HG03280 (cell line): Measurements from ENCODE around the gene PALMD.

Experiments used
- ATAC-seq: cut with Tn5 transposase; IDR thresholded peaks from one replicate; pipeline ENCODE4 v1.9.1; 2021; ENCODE audit warnings: mild to moderate bottlenecking, moderate library complexity; ENCODE audit not compliant: unreplicated experiment

The PALMD gene

DNA sequence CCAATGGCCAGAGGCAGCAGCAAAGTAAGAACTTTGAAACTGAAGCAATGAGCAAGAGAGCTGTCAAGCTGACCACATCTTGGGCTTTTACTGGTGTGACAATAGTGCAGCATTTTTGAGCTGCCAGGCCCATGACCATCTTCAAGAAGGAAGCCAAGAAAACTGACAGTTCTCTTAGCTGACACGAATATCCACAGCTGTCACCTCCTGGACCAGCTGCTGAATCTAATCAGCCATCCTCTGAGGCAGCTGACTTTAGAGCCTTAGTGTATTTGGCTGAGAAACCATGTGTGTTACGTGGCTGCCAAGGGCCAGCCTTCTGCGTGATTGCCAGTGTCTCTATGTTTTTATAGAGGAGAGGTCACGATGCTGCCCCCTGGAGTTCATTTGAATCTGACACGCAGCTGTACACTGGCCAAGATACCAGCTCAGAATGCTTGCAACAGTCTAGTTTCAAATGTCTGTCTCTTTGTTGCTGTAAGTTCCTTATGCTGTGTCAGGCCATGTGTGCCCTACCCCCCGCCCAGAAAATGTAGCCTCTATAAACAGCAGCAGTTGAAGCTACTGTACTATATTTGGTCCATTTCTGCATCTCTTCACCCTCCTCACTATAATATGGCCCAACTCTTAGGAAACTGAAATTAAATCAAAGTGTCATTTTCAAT, 39.7 kb downstream of the PALMD start:
- ATAC-seq, result peak; percentile 92

DNA sequence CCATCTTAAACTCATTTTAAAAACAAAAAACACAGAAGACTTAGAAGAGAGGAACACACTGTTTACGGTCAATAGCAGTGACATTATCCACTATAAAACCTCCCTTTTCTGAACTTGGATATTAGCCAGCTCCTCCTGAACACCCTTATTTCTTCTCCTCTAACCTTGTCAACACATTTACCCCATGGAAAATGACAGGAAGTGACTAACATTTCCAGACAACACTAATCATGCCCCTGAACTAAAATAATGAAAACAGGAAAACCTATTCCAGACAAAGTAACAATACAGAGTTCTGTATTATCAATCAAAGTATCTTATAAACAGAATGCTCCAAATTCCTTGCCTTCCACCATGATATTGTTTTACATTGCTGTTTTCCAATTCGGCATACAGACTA, 45.3 kb downstream of the PALMD start:
- no peak for ATAC-seq

GRCh38 chr1:99696616-99697015, 50.7 kb downstream of the PALMD start:
- no peak for ATAC-seq

- no peak for ATAC-seq
Observed at GRCh38 chr1:99697580-99697979, 51.7 kb downstream of the PALMD start.

- ATAC-seq, result no peak
Observed at GRCh38 chr1:99700020-99700419, 54.1 kb downstream of the PALMD start.

- no peak for ATAC-seq
Observed at GRCh38 chr1:99702221-99702620, 56.3 kb downstream of the PALMD start.

DNA sequence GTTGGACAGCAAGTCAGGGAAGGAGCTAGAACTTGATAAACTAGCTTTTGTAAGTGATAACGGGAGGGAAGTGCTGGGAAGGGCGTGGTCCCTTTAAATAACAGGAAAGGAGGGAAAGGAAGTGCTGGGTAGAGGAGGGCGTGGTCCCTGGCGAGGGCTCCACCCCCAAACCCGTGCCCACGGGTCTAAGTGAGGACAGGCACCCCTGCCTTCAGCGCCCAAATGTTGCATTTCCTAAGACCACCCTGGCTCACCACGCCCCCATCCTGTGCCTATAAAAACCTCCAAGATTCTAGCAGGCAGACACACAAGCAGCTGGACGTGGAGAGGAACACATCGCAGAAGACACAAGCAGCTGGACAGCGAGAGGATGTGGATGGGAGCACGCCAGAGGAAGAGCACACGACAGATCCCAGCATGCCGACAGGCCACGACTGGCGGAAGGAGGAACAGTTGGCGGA, 58.5 kb downstream of the PALMD start:
- ATAC-seq, result no peak

- no peak for ATAC-seq
Observed at GRCh38 chr1:99705385-99705784, 59.5 kb downstream of the PALMD start.

DNA sequence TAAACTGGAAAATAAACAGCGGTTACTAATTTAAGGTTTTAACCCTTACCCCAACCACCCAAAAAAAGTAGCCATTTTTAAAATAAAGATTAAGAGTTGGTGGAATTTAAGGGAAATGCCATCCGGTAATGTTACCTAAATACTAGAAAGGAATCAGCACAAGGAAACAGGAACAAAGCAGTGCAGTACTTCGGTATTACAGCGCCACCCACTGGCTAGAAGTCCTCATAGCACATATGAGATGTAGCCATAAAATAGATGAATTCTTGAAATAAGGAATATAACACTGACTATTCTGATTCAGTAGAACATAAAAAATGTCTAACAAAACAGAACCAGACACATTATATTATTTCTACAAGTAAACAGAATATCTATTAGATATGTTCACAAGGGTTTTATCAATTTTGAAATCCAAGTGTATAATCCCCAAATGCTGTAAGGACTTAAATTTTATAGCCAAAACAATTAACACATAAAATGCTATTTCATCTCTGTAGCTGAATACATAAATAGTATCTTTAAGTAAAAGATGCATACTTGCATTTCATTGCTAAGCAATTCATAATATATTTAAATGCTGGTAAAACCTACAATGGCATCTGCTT, 61.7 kb downstream of the PALMD start:
- ATAC-seq, result peak; percentile 61

GRCh38 chr1:99710994-99711393, 65.1 kb downstream of the PALMD start:
- no peak for ATAC-seq

DNA sequence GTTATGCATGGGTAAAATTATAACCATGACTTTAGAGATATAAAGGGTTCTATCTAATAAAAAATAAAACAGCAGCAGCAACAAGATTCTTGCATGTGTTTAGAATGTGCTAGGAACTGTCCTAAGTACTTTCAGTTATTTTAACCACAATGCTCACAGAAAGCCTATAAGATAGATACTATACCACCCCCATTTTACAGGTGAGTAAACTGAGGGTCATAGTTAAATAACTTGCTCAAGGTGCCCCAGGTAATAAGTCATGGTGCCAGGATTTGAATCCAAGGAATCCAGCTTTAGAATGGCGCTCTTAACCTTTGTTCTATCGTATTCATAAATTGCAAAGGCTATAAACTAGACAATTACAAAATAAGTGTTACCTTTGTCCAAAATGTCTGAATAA, 67.1 kb downstream of the PALMD start:
- ATAC-seq, result no peak

DNA sequence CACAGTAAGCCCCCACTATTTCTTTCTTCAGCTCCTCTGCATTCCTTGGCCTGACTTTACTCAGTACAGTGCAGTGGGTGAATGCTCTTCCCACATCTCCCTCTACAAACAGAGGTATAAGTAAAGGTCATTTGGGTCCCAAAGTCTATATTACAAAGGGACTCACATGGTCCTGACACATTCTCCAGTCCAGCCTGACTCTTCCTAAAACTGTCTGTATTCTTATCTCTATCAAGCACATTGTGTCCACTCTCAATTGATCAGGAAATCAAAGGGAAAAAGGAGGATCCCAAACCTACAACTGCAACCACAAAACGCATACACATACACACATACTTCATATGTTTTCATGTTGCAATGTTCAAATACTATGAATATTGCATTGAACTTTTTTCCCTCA, 71.1 kb downstream of the PALMD start:
- no peak for ATAC-seq

GRCh38 chr1:99723251-99723650, 77.3 kb downstream of the PALMD start:
- no peak for ATAC-seq

GRCh38 chr1:99725996-99726395, 80.1 kb downstream of the PALMD start:
- ATAC-seq, result no peak

DNA sequence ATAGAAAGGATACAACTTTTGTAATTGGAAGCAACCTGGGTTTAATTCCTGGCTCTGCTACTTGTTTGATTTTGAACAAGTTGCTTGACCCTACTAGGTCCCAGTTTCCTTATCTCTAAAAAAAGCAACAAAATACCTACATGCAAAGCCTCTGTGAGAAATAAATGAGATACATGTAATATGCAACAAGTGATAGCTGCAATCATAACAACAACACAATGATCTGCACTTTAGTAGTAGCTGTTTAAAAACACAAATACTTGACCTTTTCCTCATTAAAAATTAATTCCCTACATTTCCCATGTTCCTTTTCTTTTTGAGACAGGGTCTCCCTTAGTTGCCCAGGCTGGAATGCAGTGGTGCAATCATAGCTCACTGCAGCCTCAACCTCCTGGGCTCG, 80.5 kb downstream of the PALMD start:
- ATAC-seq, result no peak

GRCh38 chr1:99726818-99727217, 80.9 kb downstream of the PALMD start:
- no peak for ATAC-seq

GRCh38 chr1:99727575-99728185, 81.8 kb downstream of the PALMD start:
- no peak for ATAC-seq

DNA sequence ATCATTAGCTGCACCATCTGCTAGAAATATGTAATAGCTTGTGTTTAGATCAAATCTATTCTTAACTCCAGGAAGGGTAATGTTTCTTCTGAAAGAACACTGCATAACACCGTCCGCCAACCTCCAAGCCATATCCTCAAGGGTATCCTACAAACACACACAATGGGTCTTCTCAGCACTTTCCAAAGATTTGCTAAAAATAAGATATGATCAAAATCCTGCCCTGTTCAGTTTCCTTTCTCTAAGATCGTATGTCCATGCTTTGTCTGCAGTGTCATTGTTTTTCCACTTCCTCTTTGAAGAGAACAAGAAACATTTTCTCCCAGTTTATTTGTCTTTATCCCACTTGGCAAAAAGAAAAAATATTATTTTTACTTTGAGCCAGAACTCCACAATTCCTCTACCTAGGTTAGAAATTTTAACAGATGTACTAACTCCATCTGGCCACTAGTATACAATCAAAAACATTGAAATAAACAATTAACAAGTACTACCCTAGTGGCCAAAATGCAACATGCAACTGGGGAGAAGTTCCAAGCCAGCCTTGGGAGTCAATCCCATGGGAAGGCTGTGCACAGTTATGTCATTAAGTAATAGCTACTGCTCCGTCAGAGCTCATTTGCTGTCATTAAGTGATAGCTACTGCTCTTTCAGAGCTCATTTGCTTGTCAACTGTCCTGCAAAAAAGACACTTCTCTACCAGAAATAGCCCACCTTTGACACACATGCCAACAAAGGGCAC, 82.8 kb downstream of the PALMD start:
- peak; percentile 76 for ATAC-seq

- no peak for ATAC-seq
Observed at GRCh38 chr1:99731384-99731783, 85.5 kb downstream of the PALMD start.

GRCh38 chr1:99735852-99736251, 89.9 kb downstream of the PALMD start:
- ATAC-seq, result no peak

DNA sequence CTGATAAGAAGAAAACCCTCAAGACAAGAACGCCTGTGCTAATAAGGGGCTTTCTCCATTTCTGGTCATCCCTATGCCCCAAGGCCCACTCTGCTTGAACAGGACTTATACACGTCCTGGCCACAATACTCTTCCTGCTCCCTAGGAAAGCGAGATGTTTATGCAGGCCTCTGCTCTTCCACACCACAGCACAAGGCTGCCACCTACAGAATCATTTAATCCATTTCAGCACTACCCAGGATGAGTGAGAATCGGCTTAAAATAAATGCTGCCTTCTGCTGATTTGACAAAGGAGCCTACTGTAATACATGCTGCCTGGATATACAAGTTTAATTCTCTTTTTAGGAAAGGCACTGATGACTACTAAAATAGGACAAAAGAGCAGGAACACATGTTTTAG, 91.1 kb downstream of the PALMD start:
- no peak for ATAC-seq
